Progenitor cell of endocrine pancreas (in vitro differentiated cells): ENCODE data around the gene CXorf58. TPM values are rescaled to one million over a fixed set of nuclear protein-coding genes. Genes with fewer than 3 reads are reported as not detected.

Experiments used
- DNase-seq: peaks from one replicate; pipeline ENCODE4 v3.0.0; 2021; ENCODE audit warnings: low spot score; ENCODE audit not compliant: unreplicated experiment
- H3K27ac Mint-ChIP-seq: 2 replicates; pipeline ENCODE4 v1.8.0; 2021; ENCODE audit warnings: mild to moderate bottlenecking, moderate library complexity, mixed read lengths
- H3K27me3 Mint-ChIP-seq: 2 replicates; pipeline ENCODE4 v1.8.0; 2021; ENCODE audit warnings: mixed read lengths
- H3K36me3 Mint-ChIP-seq: 2 replicates; pipeline ENCODE4 v1.8.0; 2022; ENCODE audit warnings: mixed read lengths; ENCODE audit not compliant: insufficient read depth
- H3K4me1 Mint-ChIP-seq: 2 replicates; pipeline ENCODE4 v1.8.0; 2021; ENCODE audit warnings: low read depth, mixed read lengths
- H3K4me3 Mint-ChIP-seq: 2 replicates; pipeline ENCODE4 v1.8.0; 2021; ENCODE audit warnings: low read depth, mild to moderate bottlenecking, moderate library complexity, mixed read lengths
- H3K9me3 Mint-ChIP-seq: 2 replicates; pipeline ENCODE4 v1.8.0; 2021; ENCODE audit warnings: low read depth, mixed read lengths
- total RNA-seq: library from RNA; stranded (reverse); gene quantifications from 2 replicates; pipeline ENCODE4 v1.2.1, GENCODE V29; 2021
- TF ChIP-seq, protein P1 (sequence below): fragments of 200-600 bp; sonication (generic); IDR thresholded peaks from one replicate; pipeline ENCODE4 v1.5.0; 2021; ENCODE audit warnings: antibody characterized with exemption, mild to moderate bottlenecking; ENCODE audit not compliant: unreplicated experiment

Gene CXorf58
- total RNA-seq, 1 donor from 2014 or later: 0.22 TPM

DNA sequence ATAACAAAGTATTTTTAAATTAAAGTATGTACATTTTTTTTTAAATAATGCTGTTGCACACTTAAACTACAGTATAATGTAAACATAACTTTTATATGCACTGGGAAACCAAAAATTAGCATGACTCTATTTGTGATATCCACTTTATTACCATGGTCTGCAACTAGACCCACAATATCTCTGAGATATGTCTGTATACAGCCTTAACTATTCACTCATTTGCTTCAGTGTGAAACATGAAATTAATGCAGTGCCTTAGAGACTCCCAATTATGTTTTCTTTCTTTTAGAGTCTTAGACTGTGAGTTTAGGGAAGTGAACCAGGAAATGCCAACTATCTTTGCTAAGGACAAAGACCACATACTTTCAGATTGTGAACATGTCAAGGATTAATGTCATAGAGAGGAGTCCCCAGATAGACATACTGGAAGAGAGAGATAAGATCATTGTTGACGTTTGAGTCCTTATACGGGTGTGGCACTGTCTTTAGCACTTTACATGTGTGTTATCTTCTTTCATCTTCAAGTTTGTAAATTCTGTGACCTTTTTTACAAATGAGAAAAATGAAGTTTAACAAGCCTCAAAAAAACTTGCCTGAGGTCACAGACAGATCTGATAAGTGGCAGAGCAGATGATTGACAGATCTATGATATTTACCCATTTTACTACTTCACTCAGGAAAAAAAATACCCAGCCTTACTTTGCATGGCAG, 23.2 kb downstream of the CXorf58 start:
- peaks cover 3% of the 10 kb centered on the region for H3K27me3 Mint-ChIP-seq
- H3K4me3 Mint-ChIP-seq: no peak overlapping the region
- no peaks in the 10 kb centered on the region for H3K36me3 Mint-ChIP-seq
- TF ChIP-seq, protein P1, sequence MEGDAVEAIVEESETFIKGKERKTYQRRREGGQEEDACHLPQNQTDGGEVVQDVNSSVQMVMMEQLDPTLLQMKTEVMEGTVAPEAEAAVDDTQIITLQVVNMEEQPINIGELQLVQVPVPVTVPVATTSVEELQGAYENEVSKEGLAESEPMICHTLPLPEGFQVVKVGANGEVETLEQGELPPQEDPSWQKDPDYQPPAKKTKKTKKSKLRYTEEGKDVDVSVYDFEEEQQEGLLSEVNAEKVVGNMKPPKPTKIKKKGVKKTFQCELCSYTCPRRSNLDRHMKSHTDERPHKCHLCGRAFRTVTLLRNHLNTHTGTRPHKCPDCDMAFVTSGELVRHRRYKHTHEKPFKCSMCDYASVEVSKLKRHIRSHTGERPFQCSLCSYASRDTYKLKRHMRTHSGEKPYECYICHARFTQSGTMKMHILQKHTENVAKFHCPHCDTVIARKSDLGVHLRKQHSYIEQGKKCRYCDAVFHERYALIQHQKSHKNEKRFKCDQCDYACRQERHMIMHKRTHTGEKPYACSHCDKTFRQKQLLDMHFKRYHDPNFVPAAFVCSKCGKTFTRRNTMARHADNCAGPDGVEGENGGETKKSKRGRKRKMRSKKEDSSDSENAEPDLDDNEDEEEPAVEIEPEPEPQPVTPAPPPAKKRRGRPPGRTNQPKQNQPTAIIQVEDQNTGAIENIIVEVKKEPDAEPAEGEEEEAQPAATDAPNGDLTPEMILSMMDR: no peak
- no peak for DNase-seq
- no peaks in the 10 kb centered on the region for H3K4me1 Mint-ChIP-seq
- no peaks in the 10 kb centered on the region for H3K9me3 Mint-ChIP-seq
- no peak overlapping the region for H3K27ac Mint-ChIP-seq

DNA sequence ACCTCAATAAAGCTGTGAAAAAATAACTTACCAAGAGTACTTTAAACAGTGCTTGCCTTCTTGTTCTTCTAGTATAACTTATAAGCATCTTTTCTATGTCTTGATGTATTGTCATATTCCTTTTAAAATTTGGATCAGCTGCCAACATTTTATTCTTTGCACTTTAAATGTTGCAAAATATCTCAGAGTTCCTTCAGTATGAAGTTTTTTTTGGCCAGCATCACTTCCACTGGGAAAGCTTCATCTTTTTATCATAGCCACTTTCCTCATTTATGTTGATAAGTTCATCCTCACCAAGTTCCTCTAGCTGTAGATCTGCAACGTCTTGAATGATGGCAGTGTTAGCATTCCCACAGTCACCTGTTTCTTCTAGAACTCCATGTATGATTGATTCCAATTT, 24.2 kb downstream of the CXorf58 start:
- Mint-ChIP-seq H3K27ac (no peak overlapping the region), H3K4me3 (no peak overlapping the region), H3K4me1 (no peaks in the 10 kb centered on the region), H3K27me3 (peaks cover 3% of the 10 kb centered on the region), H3K9me3 (no peaks in the 10 kb centered on the region), H3K36me3 (no peaks in the 10 kb centered on the region)
- TF ChIP-seq, protein P1: no peak
- no peak for DNase-seq

DNA sequence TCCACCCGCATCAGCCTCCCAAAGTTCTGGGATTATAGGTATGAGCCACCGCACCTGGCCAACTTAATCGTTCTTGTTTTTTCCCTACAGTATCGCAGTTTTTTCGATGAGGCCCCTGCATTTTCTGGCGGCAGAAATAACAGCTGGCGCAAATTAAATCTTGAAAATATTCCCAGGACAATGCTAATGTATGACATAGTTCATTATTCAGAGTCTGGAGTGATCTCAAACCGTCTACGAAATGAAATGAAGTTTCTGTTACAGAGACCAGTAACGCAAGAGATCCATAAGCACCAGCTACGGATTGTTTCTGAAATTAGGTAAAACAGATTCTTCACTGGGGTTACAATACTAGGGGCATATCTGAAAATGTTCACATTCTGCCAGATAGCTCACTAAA, 27.3 kb downstream of the CXorf58 start:
- H3K27me3 Mint-ChIP-seq: peaks cover 3% of the 10 kb centered on the region
- TF ChIP-seq, protein P1: no peak
- H3K9me3 Mint-ChIP-seq: no peaks in the 10 kb centered on the region
- H3K27ac Mint-ChIP-seq: no peak overlapping the region
- H3K36me3 Mint-ChIP-seq: no peaks in the 10 kb centered on the region
- no peaks in the 10 kb centered on the region for H3K4me1 Mint-ChIP-seq
- H3K4me3 Mint-ChIP-seq: no peak overlapping the region
- DNase-seq: no peak

DNA sequence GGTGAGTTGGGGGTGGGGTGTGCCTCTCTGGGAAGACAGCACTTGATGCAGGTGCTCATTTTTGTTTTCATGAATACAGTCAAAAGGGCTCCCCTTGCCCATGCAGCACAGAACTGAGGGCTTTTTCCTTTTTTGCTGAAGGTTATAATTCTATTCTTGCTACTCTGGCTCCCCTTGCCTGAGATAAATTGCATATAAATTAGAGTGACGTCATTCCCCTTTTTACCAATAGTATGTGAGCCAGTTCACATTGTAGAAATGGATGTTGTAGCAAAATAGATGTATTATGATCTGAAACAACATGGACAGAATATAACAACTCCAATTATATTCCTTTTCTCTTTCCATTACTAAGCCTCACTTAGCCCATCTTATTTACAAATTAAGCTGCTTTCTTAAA, 28.4 kb downstream of the CXorf58 start:
- TF ChIP-seq, protein P1: no peak
- no peaks in the 10 kb centered on the region for H3K4me1 Mint-ChIP-seq
- H3K4me3 Mint-ChIP-seq: no peak overlapping the region
- H3K36me3 Mint-ChIP-seq: no peaks in the 10 kb centered on the region
- peaks cover 3% of the 10 kb centered on the region for H3K27me3 Mint-ChIP-seq
- no peak overlapping the region for H3K27ac Mint-ChIP-seq
- DNase-seq: no peak
- no peaks in the 10 kb centered on the region for H3K9me3 Mint-ChIP-seq

DNA sequence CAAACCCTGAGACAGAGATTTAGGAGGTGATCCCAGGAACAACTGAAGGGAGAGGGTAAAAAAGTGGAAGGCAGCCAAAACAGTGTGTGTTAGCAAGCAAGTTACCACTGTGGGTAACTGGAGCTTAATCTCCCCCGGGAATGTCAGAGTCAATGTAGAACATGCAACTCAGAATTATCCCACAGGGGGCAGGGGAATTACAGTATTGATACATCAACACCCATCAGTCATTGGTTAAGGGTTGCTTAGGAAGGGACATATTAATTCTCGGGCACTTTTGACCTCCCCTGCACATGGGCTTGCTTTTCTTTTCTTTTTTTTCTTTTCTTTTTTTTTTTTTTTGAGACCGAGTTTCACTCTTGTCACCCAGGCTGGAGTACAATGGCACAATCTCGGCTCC, 29.3 kb downstream of the CXorf58 start:
- TF ChIP-seq, protein P1: no peak
- Mint-ChIP-seq H3K4me3 (no peak overlapping the region), H3K27me3 (peaks cover 3% of the 10 kb centered on the region), H3K27ac (no peak overlapping the region), H3K4me1 (no peaks in the 10 kb centered on the region), H3K36me3 (no peaks in the 10 kb centered on the region), H3K9me3 (no peaks in the 10 kb centered on the region)
- no peak for DNase-seq
